H1 (cell line): Measurements from ENCODE around the gene SGCD. TPM values are rescaled to one million over a fixed set of nuclear protein-coding genes. Genes with fewer than 3 reads are reported as not detected.

Experiments used
- CTCF ChIA-PET: fragments of 300-600 bp; sonication (Branson Sonifier 250); formaldehyde crosslinking; loops from one replicate; lab custom pipeline; 2021; ENCODE audit not compliant: partially characterized antibody; lab: Charles Lee
- POLR2A ChIA-PET: fragments of 300-600 bp; sonication (Branson Sonifier 250); formaldehyde crosslinking; loops from one replicate; lab custom pipeline; 2021; ENCODE audit warnings: inconsistent platforms; ENCODE audit not compliant: partially characterized antibody; lab: Charles Lee
- DNase-seq, 2 experiments: peaks; one replicate each; pipeline versions ENCODE4 v3.0.0 to v3.0.0-alpha.2; 2010 to 2022; ENCODE audit warnings: low spot score in 2 of 2, low read depth in 1 of 2, mixed read lengths in 1 of 2
- FAIRE-seq: peaks from 2 replicates; lab custom pipeline; 2011; peaks lifted over from hg19 to GRCh38; lab: Jason Lieb, UNC
- H2AFZ ChIP-seq: 2 replicates; pipeline ENCODE4 v1.8.1; 2012; ENCODE audit warnings: low read length, inconsistent platforms
- H2AK5ac ChIP-seq: 2 replicates; pipeline ENCODE4 v1.6.1; 2013; ENCODE audit warnings: low read depth, low read length
- H2BK120ac ChIP-seq: replicated peaks from 2 replicates; pipeline ENCODE3; 2013; ENCODE audit warnings: low read depth, low read length, inconsistent platforms
- H2BK12ac ChIP-seq: 2 replicates; pipeline ENCODE4 v1.6.1; 2013; ENCODE audit warnings: low read depth, low read length
- H2BK15ac ChIP-seq: 2 replicates; pipeline ENCODE4 v1.6.1; 2013; ENCODE audit warnings: low read length
- H2BK20ac ChIP-seq: 2 replicates; pipeline ENCODE4 v1.6.1; 2013; ENCODE audit warnings: low read length
- H2BK5ac ChIP-seq: 2 replicates; pipeline ENCODE4 v1.6.1; 2013; ENCODE audit warnings: low read depth, low read length
- H3K14ac ChIP-seq: 2 replicates; pipeline ENCODE4 v1.6.1; 2013; ENCODE audit warnings: inconsistent platforms; ENCODE audit not compliant: insufficient read length
- H3K18ac ChIP-seq: 2 replicates; pipeline ENCODE4 v1.6.1; 2013; ENCODE audit warnings: low read length; ENCODE audit errors: extremely low read depth
- H3K23ac ChIP-seq: 2 replicates; pipeline ENCODE4 v1.6.1; 2013; ENCODE audit warnings: inconsistent platforms; ENCODE audit not compliant: insufficient read length
- H3K23me2 ChIP-seq: 2 replicates; pipeline ENCODE4 v1.6.1; 2013; ENCODE audit warnings: low read depth, low read length
- H3K27ac ChIP-seq: 2 replicates; pipeline ENCODE4 v1.6.1; 2011; ENCODE audit warnings: low read depth, low read length, inconsistent platforms
- H3K27me3 ChIP-seq, 4 experiments: replicated peaks in 1 of 4; 1 replicate in 1 of 4; 2 replicates in 3 of 4; pipeline versions ENCODE4 v1.6.1 to v1.8.1; 2011 to 2013; ENCODE audit warnings: low read length in 3 of 4, mild to moderate bottlenecking in 3 of 4, inconsistent platforms in 2 of 4, mixed read lengths in 2 of 4, moderate library complexity in 1 of 4; ENCODE audit not compliant: control insufficient read depth in 3 of 4, insufficient read depth in 3 of 4; ENCODE audit errors: extremely low read depth in 1 of 4
- H3K36me3 ChIP-seq, 4 experiments: 2 replicates each; pipeline versions ENCODE4 v1.6.1 to v1.8.1; 2011 to 2013; ENCODE audit warnings: mild to moderate bottlenecking in 4 of 4, low read length in 3 of 4, moderate library complexity in 2 of 4, control low read depth in 1 of 4, inconsistent platforms in 1 of 4; ENCODE audit not compliant: insufficient read depth in 4 of 4, control insufficient read depth in 2 of 4
- H3K4ac ChIP-seq: replicated peaks from 2 replicates; pipeline ENCODE3; 2013; ENCODE audit warnings: low read length, low read depth, mixed read lengths, inconsistent platforms; ENCODE audit not compliant: insufficient read length
- H3K4me1 ChIP-seq, 4 experiments: replicated peaks in 1 of 4; 1 replicate in 1 of 4; 2 replicates in 3 of 4; pipeline versions ENCODE4 v1.6.1 to v1.8.1; 2011 to 2013; ENCODE audit warnings: low read length in 3 of 4, inconsistent platforms in 2 of 4, mixed read lengths in 1 of 4; ENCODE audit not compliant: insufficient read depth in 4 of 4, control insufficient read depth in 3 of 4
- H3K4me2 ChIP-seq, 2 experiments: 2 replicates each; pipeline versions ENCODE4 v1.6.1 to v1.8.1; 2011 to 2013; ENCODE audit warnings: low read depth in 2 of 2, low read length in 2 of 2, control low read depth in 1 of 2, inconsistent platforms in 1 of 2, mild to moderate bottlenecking in 1 of 2; ENCODE audit not compliant: insufficient read depth in 1 of 2
- H3K4me3 ChIP-seq, 4 experiments: fragments of 200-600, 300-600 bp in 1 of 4; sonication (generic), shearing (Covaris generic), sonication (Bioruptor Twin) in 1 of 4; 2 replicates each; pipeline versions ENCODE4 v1.5.1 to v1.8.1; 2011 to 2016; ENCODE audit warnings: low read length in 4 of 4, low read depth in 3 of 4, control low read depth in 2 of 4, inconsistent platforms in 2 of 4, mild to moderate bottlenecking in 2 of 4, mixed read lengths in 1 of 4, moderate library complexity in 1 of 4; ENCODE audit not compliant: insufficient read depth in 2 of 4; ENCODE audit errors: extremely low read depth in 1 of 4
- H3K56ac ChIP-seq: replicated peaks from 2 replicates; pipeline ENCODE3; 2013; ENCODE audit warnings: low read depth, mild to moderate bottlenecking, mixed read lengths, low read length, inconsistent platforms; ENCODE audit not compliant: insufficient read length
- H3K79me1 ChIP-seq: 2 replicates; pipeline ENCODE4 v1.6.1; 2013; ENCODE audit warnings: low read depth, low read length, control low read depth
- H3K79me2 ChIP-seq, 2 experiments: 2 replicates each; pipeline versions ENCODE4 v1.6.1 to v1.8.1; 2012 to 2013; ENCODE audit warnings: low read length in 2 of 2, mild to moderate bottlenecking in 2 of 2, inconsistent platforms in 1 of 2; ENCODE audit not compliant: insufficient read depth in 2 of 2, control insufficient read depth in 1 of 2
- H3K9ac ChIP-seq, 4 experiments: replicated peaks in 1 of 4; 1 replicate in 1 of 4; 2 replicates in 3 of 4; pipeline versions ENCODE4 v1.6.1 to v1.8.1; 2011 to 2013; ENCODE audit warnings: low read depth in 3 of 4, low read length in 3 of 4, control low read depth in 2 of 4, mild to moderate bottlenecking in 2 of 4, moderate library complexity in 2 of 4, inconsistent platforms in 1 of 4; ENCODE audit errors: extremely low read depth in 1 of 4
- H3K9me3 ChIP-seq, 2 experiments: 2 replicates each; pipeline versions ENCODE4 v1.6.1 to v1.8.1; 2012 to 2013; ENCODE audit warnings: mild to moderate bottlenecking in 2 of 2, moderate library complexity in 2 of 2, control low read depth in 1 of 2, inconsistent platforms in 1 of 2, low read depth in 1 of 2, low read length in 1 of 2, mixed read lengths in 1 of 2; ENCODE audit not compliant: insufficient read depth in 2 of 2
- H4K20me1 ChIP-seq, 2 experiments: replicated peaks in 1 of 2; 2 replicates each; pipeline versions ENCODE3 to v1.8.1; 2011 to 2013; ENCODE audit warnings: inconsistent platforms in 2 of 2, low read length in 2 of 2, mild to moderate bottlenecking in 1 of 2; ENCODE audit not compliant: insufficient read depth in 2 of 2, control insufficient read depth in 1 of 2
- H4K5ac ChIP-seq: 2 replicates; pipeline ENCODE4 v1.6.1; 2013; ENCODE audit warnings: low read length, low read depth, mixed read lengths, inconsistent platforms; ENCODE audit not compliant: insufficient read length
- H4K8ac ChIP-seq: 2 replicates; pipeline ENCODE4 v1.8.0; 2013; ENCODE audit warnings: mild to moderate bottlenecking, moderate library complexity, low read length, inconsistent platforms; ENCODE audit not compliant: insufficient read depth; ENCODE audit errors: extremely low read depth
- H4K91ac ChIP-seq: replicated peaks from 2 replicates; pipeline ENCODE3; 2013; ENCODE audit warnings: low read length, mixed read lengths, inconsistent platforms; ENCODE audit not compliant: insufficient read length
- PHF8 ChIP-seq: fragments of 200-600 bp; sonication (generic); conservative IDR thresholded peaks from 2 replicates; pipeline ENCODE4 v1.7.1; 2012; ENCODE audit warnings: low read depth, mild to moderate bottlenecking, inconsistent platforms, low read length, moderate library complexity
- TBP ChIP-seq: IDR thresholded peaks from 2 replicates; pipeline ENCODE4 v1.6.1; 2011; ENCODE audit warnings: low read depth, low read length, improper control_type of control experiment
- WGBS, 2 experiments: shearing (Covaris generic) in 1 of 2; methylation state at CpG; one replicate each; pipeline versions ENCODE4 v1.1.6 to v1.1.7; 2013 to 2015; ENCODE audit warnings: low lambda C conversion rate in 2 of 2, mixed read lengths in 2 of 2, inconsistent platforms in 1 of 2, low coverage in 1 of 2, missing lambda C conversion rate in 1 of 2; ENCODE audit not compliant: insufficient replicate concordance in 2 of 2, insufficient coverage in 1 of 2, insufficient read length in 1 of 2; ENCODE audit errors: extremely low coverage in 1 of 2, missing lambda C conversion rate in 1 of 2; 5-methylcytosine and 5-hydroxymethylcytosine counted together
- polyA plus RNA-seq, 7 experiments: library from polyadenylated mRNA; depleted of rRNA in 3 of 7; stranded (reverse) in 5 of 7; unstranded in 2 of 7; fragments of >200 nt in 5 of 7; fragments of 200-250 nt in 2 of 7; gene quantifications; 1 replicate in 5 of 7; 2 replicates in 1 of 7; 4 replicates in 1 of 7; pipeline versions ENCODE4 v1.2.1 to v1.2.3, GENCODE V29; 2011 to 2013; ENCODE audit warnings: missing spikeins in 2 of 7, mixed read lengths in 2 of 7
- total RNA-seq: library from RNA; stranded (reverse); fragmentation: NEBNext Ultra II Directional; extraction: Animal tissue kit (Norgen Biotek cat#: 25700); gene quantifications from 2 replicates; pipeline ENCODE4 v1.2.1, GENCODE V29; 2021

Gene SGCD
- total and polyA plus RNA-seq, 2 of the 8 experiments (the other 6 are each of a cell fraction or from before 2014, with no cell fraction given) = 0.04 to 0.08 TPM

DNA sequence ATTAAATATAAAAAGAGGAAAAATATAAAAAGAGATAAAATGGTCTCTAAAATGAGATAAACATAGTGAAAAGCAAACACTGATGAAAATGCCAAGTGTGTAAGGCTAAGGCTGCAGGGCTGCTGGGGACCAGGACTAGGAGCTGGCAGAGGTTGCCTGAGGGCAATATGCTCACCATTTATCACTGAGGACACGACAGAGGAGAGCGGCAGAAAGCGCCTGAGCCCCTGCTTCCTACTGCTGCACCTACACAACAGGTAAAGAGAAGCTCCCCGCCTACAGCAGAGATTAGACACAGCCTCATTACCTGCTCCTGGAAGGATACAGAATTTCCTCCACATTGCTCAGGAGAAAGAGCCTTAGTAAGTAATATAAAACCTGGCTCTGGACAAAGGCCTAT is 452.5 kb downstream of the SGCD start:
- Histone ChIP-seq H3K27me3 (no peaks in the 10 kb centered on the region), H3K23ac (no peak overlapping the region), H2BK15ac (no peak overlapping the region), H3K4me2 (no peak overlapping the region), H4K8ac (peak overlapping the region; percentile 53; the same call in 1 of the 2 replicates), H3K27ac (no peak overlapping the region), H3K4me1 (peaks cover 0 to 3% (median 0%) of the 10 kb centered on the region in 4 experiments; a peak in 1 of 7 replicates), H3K4me3 (no peak overlapping the region), H3K79me2 (no peaks in the 10 kb centered on the region), H3K23me2 (no peaks in the 10 kb centered on the region), H3K14ac (no peak overlapping the region), H4K5ac (no peak overlapping the region), H2BK20ac (no peak overlapping the region), H3K4ac (no peak overlapping the region), H3K36me3 (no peaks in the 10 kb centered on the region), H4K20me1 (no peaks in the 10 kb centered on the region), H3K56ac (no peak overlapping the region), H4K91ac (no peak overlapping the region), H2AK5ac (no peak overlapping the region), H3K18ac (no peak overlapping the region; the same call in 1 of the 2 replicates), H2BK120ac (no peak overlapping the region), H2BK5ac (peak overlapping the region; percentile 60; the same call in 1 of the 2 replicates), H3K79me1 (no peaks in the 10 kb centered on the region), H3K9ac (no peak overlapping the region), H2BK12ac (0 out of 2 replicates have a peak overlapping the region, but pooled peaks have one; percentile 60), H3K9me3 (no peaks in the 10 kb centered on the region), H2AFZ (no peak overlapping the region)
- DNase-seq (no peak), FAIRE-seq (no peak)
- TF ChIP-seq TBP = no peak
- TF ChIP-seq PHF8 = no peak
- 88% methylated on average over 4 of the region's 4 CpGs; no CpG with 5 or more reads in 1 of the 2 experiments for WGBS, 2 experiments
- ChIA-PET CTCF (no interaction called here), POLR2A (no interaction called here)
